HCT116 (cell line): ENCODE results near the gene GZMA. TPM values are rescaled to one million over a fixed set of nuclear protein-coding genes. Genes with fewer than 3 reads are reported as not detected.

ENCODE experiments used
- ATAC-seq: fragments of 200-7000 bp; cut with Tn5 transposase; 2 replicates; pipeline ENCODE4 v1.9.1; 2020; ENCODE audit warnings: mild to moderate bottlenecking, moderate library complexity
- BruUV-seq: library from RNA; stranded (reverse); fragments of 400-500 nt; replicated peaks from 2 replicates; lab custom pipeline; 2021; lab: Mats Ljungman, UMichigan
- CTCF ChIA-PET: fragments of 300-600 bp; sonication (Branson Sonifier 250); formaldehyde crosslinking; loops from one replicate; lab custom pipeline; 2021; ENCODE audit warnings: antibody characterized with exemption; lab: Charles Lee
- POLR2A ChIA-PET: fragments of 300-600, 350-600 bp; sonication (Branson Sonifier 250); formaldehyde crosslinking; loops from one replicate; lab custom pipeline; 2021; ENCODE audit warnings: antibody characterized with exemption; lab: Charles Lee
- RAD21 ChIA-PET, 2 experiments: fragments of 300-600 bp; sonication (Branson Sonifier 250); formaldehyde crosslinking; loops; one replicate each; lab custom pipeline; 2023; ENCODE audit warnings: low total read pairs in 2 of 2; ENCODE audit not compliant: uncharacterized antibody in 2 of 2, unreplicated experiment in 2 of 2, low non-redundant PET in 1 of 2; lab: Charles Lee
- DNase-seq: peaks from one replicate; pipeline ENCODE4 v3.0.0-alpha.2; 2010; ENCODE audit warnings: low read depth, low spot score
- H2AFZ ChIP-seq: fragments of 200-600 bp; shearing (Covaris generic), sonication (generic); 2 replicates; pipeline ENCODE4 v1.6.1; 2017; ENCODE audit warnings: low read depth, mixed run types, mixed read lengths, antibody characterized with exemption, low read length; ENCODE audit not compliant: poor library complexity, severe bottlenecking
- H3K27ac ChIP-seq: 2 replicates; pipeline ENCODE4 v1.5.1; 2012; ENCODE audit warnings: low read depth, low read length
- H3K27me3 ChIP-seq: fragments of 200-600 bp; sonication (generic); 2 replicates; pipeline ENCODE4 v1.6.1; 2016; ENCODE audit warnings: mixed run types, low read length, mixed read lengths; ENCODE audit not compliant: insufficient read depth
- H3K36me3 ChIP-seq, 2 experiments: fragments of 200-500 bp in 1 of 2; fragments of 200-600 bp in 1 of 2; sonication (Bioruptor generic) in 1 of 2; sonication (generic) in 1 of 2; 2 replicates each; pipeline versions ENCODE4 v1.5.1 to v1.6.1; 2014 to 2016; ENCODE audit warnings: low read length in 2 of 2, inconsistent platforms in 1 of 2, mixed read lengths in 1 of 2, mixed run types in 1 of 2; ENCODE audit not compliant: insufficient read depth in 2 of 2, control insufficient read depth in 1 of 2
- H3K4me1 ChIP-seq, 2 experiments: fragments of 200-600 bp in 1 of 2; sonication (generic) in 1 of 2; 2 replicates each; pipeline versions ENCODE4 v1.5.1 to v1.6.1; 2012 to 2017; ENCODE audit warnings: low read length in 2 of 2, inconsistent platforms in 1 of 2, mild to moderate bottlenecking in 1 of 2, mixed read lengths in 1 of 2, mixed run types in 1 of 2, moderate library complexity in 1 of 2; ENCODE audit not compliant: insufficient read depth in 2 of 2, control insufficient read depth in 1 of 2
- H3K4me2 ChIP-seq: fragments of 200-600 bp; sonication (generic); 2 replicates; pipeline ENCODE4 v1.6.1; 2017; ENCODE audit warnings: mixed run types, low read length, mixed read lengths
- H3K4me3 ChIP-seq, 2 experiments: fragments of 200-600 bp in 1 of 2; sonication (generic) in 1 of 2; replicated peaks in 1 of 2; 2 replicates each; pipeline ENCODE4 v1.5.1; 2011 to 2016; ENCODE audit warnings: low read length in 2 of 2, control low read depth in 1 of 2, low read depth in 1 of 2, mild to moderate bottlenecking in 1 of 2, mixed read lengths in 1 of 2, mixed run types in 1 of 2
- H3K79me2 ChIP-seq: fragments of 200-600 bp; sonication (generic); 2 replicates; pipeline ENCODE4 v1.6.1; 2017; ENCODE audit warnings: mild to moderate bottlenecking, mixed run types, low read length, moderate library complexity, mixed read lengths; ENCODE audit not compliant: insufficient read depth
- H3K9ac ChIP-seq: fragments of 200-600 bp; sonication (generic); 2 replicates; pipeline ENCODE4 v1.6.1; 2016; ENCODE audit warnings: low read length, mixed read lengths
- H3K9me2 ChIP-seq: fragments of 200-600 bp; sonication (generic), shearing (Covaris generic); 2 replicates; pipeline ENCODE4 v1.6.1; 2017; ENCODE audit warnings: mixed run types, mild to moderate bottlenecking, moderate library complexity; ENCODE audit not compliant: insufficient read depth
- H3K9me3 ChIP-seq, 2 experiments: fragments of 200-500 bp in 1 of 2; fragments of 200-600 bp in 1 of 2; sonication (Bioruptor generic) in 1 of 2; sonication (generic) in 1 of 2; 2 replicates each; pipeline ENCODE4 v1.6.1; 2014 to 2017; ENCODE audit warnings: low read length in 2 of 2, mixed read lengths in 2 of 2, inconsistent platforms in 1 of 2, low read depth in 1 of 2, mild to moderate bottlenecking in 1 of 2, mixed run types in 1 of 2, moderate library complexity in 1 of 2; ENCODE audit not compliant: control insufficient read depth in 1 of 2, insufficient read depth in 1 of 2
- H4K20me1 ChIP-seq: fragments of 200-600 bp; sonication (generic), shearing (Covaris generic); 2 replicates; pipeline ENCODE4 v1.6.1; 2017; ENCODE audit warnings: mixed run types, mild to moderate bottlenecking, moderate library complexity; ENCODE audit not compliant: insufficient read depth
- EGR1 ChIP-seq: IDR thresholded peaks from 2 replicates; pipeline ENCODE4 v1.6.1; 2012; ENCODE audit warnings: low read depth
- ELF1 ChIP-seq: IDR thresholded peaks from 2 replicates; pipeline ENCODE4 v1.6.1; 2012; ENCODE audit warnings: low read depth, borderline replicate concordance
- EZH2phosphoT487 ChIP-seq: fragments of 200-600 bp; IDR thresholded peaks from 2 replicates; pipeline ENCODE4 v1.6.1; 2018; ENCODE audit warnings: antibody characterized with exemption, borderline replicate concordance
- FOSL1 ChIP-seq: IDR thresholded peaks from 2 replicates; pipeline ENCODE4 v1.6.1; 2012; ENCODE audit warnings: low read depth
- POLR2A ChIP-seq: IDR thresholded peaks from 2 replicates; pipeline ENCODE4 v1.7.0; 2011; ENCODE audit warnings: borderline replicate concordance; ENCODE audit not compliant: insufficient read depth, insufficient read length; ENCODE audit errors: extremely low read depth
- SP1 ChIP-seq: IDR thresholded peaks from 2 replicates; pipeline ENCODE4 v1.6.1; 2012; ENCODE audit warnings: low read depth
- TCF7L2 ChIP-seq: IDR thresholded peaks from 2 replicates; pipeline ENCODE4 v1.7.0; 2011; ENCODE audit warnings: borderline replicate concordance, inconsistent platforms; ENCODE audit not compliant: insufficient read depth, insufficient read length; ENCODE audit errors: extremely low read depth
- YY1 ChIP-seq: IDR thresholded peaks from 2 replicates; pipeline ENCODE4 v1.6.1; 2011; ENCODE audit warnings: low read length, low read depth, moderate library complexity, mild to moderate bottlenecking; ENCODE audit not compliant: insufficient replicate concordance; ENCODE audit errors: extremely low read depth
- ZFX ChIP-seq: fragments of 450-650 bp; IDR thresholded peaks from 2 replicates; pipeline ENCODE4 v1.6.1; 2017
- ZNF274 ChIP-seq: fragments of 200-500 bp; sonication (Bioruptor generic); IDR thresholded peaks from 2 replicates; pipeline ENCODE4 v1.6.1; 2014; ENCODE audit warnings: mild to moderate bottlenecking, low read depth, low read length, inconsistent platforms
- intact Hi-C: fragments of 100-400 bp; cut with micrococcal nuclease; formaldehyde crosslinking; loops from 2 replicates; pipeline ENCODE4 v1.10.0; 2022
- total RNA-seq: library from RNA; stranded (reverse); gene quantifications from one replicate; pipeline ENCODE4 v1.2.1, GENCODE V29; 2021; ENCODE audit not compliant: unreplicated experiment
- TF ChIP-seq, protein P1 (sequence below): IDR thresholded peaks from 2 replicates; pipeline ENCODE4 v1.6.1; 2011; ENCODE audit warnings: mild to moderate bottlenecking, low read length, moderate library complexity; ENCODE audit not compliant: insufficient replicate concordance; ENCODE audit errors: extremely low read depth
- TF ChIP-seq, protein P2 (sequence below): IDR thresholded peaks from 2 replicates; pipeline ENCODE4 v1.6.1; 2012
- TF ChIP-seq, protein P3 (sequence below): IDR thresholded peaks from 2 replicates; pipeline ENCODE4 v1.6.1; 2012

The GZMA gene
- total RNA-seq, 1 experiment from 2014 or later = not detected

DNA sequence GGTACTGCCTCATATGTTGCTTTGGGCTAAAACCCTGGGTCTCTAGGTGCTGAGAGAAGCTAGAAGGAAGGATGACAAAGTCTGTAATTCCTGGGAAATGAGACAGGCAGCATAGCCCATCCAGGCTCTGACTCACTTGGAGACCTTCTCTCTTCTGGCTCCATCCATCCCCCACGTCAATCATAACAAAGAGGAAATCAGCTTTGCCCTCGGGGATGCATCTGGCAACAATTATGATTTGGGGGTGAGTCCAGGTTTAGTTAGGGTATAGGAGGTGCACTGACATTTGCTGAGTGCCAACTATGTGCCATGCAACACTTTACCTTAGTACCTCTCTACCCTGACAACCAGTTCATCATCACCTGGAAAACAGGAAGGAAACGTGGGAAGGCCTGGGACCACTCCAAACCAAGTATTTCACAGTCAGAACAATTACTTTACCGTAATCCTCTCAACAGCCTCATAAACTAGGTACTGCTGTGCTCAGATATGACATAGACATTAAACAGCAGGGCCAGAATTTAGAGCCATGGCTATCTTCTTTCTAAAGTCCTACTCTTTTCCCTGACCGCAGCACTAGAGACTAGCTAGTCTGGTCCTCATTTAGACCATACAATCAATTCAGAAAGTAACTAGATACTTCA, 39.1 kb upstream of the GZMA start (continued):
- TF ChIP-seq ZNF274 (no peak), FOSL1 (no peak), ELF1 (no peak), EGR1 (no peak), ZFX (no peak), TCF7L2 (no peak)
- TF ChIP-seq, protein P1, sequence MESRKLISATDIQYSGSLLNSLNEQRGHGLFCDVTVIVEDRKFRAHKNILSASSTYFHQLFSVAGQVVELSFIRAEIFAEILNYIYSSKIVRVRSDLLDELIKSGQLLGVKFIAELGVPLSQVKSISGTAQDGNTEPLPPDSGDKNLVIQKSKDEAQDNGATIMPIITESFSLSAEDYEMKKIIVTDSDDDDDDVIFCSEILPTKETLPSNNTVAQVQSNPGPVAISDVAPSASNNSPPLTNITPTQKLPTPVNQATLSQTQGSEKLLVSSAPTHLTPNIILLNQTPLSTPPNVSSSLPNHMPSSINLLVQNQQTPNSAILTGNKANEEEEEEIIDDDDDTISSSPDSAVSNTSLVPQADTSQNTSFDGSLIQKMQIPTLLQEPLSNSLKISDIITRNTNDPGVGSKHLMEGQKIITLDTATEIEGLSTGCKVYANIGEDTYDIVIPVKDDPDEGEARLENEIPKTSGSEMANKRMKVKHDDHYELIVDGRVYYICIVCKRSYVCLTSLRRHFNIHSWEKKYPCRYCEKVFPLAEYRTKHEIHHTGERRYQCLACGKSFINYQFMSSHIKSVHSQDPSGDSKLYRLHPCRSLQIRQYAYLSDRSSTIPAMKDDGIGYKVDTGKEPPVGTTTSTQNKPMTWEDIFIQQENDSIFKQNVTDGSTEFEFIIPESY = no peak
- TF ChIP-seq, protein P2, sequence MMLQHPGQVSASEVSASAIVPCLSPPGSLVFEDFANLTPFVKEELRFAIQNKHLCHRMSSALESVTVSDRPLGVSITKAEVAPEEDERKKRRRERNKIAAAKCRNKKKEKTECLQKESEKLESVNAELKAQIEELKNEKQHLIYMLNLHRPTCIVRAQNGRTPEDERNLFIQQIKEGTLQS = no peak
- TF ChIP-seq, protein P3, sequence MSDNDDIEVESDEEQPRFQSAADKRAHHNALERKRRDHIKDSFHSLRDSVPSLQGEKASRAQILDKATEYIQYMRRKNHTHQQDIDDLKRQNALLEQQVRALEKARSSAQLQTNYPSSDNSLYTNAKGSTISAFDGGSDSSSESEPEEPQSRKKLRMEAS = no peak

DNA sequence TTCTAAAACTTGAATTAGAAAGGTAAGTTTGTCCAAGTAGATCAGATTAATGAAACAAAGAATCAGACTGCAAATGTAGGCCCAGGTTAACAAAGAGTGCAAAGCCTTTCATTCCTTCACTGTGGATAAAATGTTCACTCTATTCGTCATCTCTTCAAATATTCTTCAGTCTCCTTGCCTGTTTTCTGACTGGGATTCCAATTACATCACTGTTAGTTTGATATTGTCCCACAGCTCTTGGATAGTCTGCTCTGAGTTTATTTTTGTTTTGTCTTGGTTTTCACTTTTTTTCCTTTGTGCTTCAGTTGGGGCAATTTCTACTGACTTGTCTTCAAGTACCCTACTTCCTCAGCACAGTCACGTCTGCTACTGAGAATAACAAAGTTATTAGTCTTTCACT, 38.5 kb upstream of the GZMA start:
- ChIA-PET POLR2A (no interaction called here), RAD21 (no interaction called here), CTCF (no interaction called here)
- DNase-seq (no peak), ATAC-seq (no peak)
- H3K27me3 ChIP-seq = peaks cover 33% of the 10 kb centered on the region; the same call in 1 of the 2 replicates
- H3K4me1 ChIP-seq = no peaks in the 10 kb centered on the region
- intact Hi-C loops = no loop called here
- no peaks in the 10 kb centered on the region for H3K36me3 ChIP-seq
- no peak overlapping the region for H3K9ac ChIP-seq
- no peaks in the 10 kb centered on the region for H3K9me3 ChIP-seq
- no TSS peak for BruUV-seq
- H4K20me1 ChIP-seq = no peaks in the 10 kb centered on the region
- no peak overlapping the region for H3K27ac ChIP-seq
- H2AFZ ChIP-seq = no peak overlapping the region
- H3K79me2 ChIP-seq = no peaks in the 10 kb centered on the region
- TF ChIP-seq SP1 = no peak
- no peak for TF ChIP-seq POLR2A
- TF ChIP-seq YY1 = no peak
- TF ChIP-seq EZH2phosphoT487 = no peak
- no peak for TF ChIP-seq ELF1
- no peaks in the 10 kb centered on the region for H3K9me2 ChIP-seq
- H3K4me3 ChIP-seq = no peak overlapping the region
- no peak overlapping the region for H3K4me2 ChIP-seq
